HG03460 (cell line): Measurements from ENCODE around the gene OR6T1.

Experiments
- ATAC-seq: cut with Tn5 transposase; IDR thresholded peaks from one replicate; pipeline ENCODE4 v1.9.1; 2021; ENCODE audit not compliant: unreplicated experiment

The OR6T1 gene

GRCh38 chr11:123943738-123944137 is at the start of gene OR6T1:
Gene OR6T1, minus strand, starts transcription at chr11:123943838. Its CDS starts 0 bp downstream, at chr11:123943838.
- ATAC-seq, result no peak

GRCh38 chr11:123979311-123979710 is 35.7 kb upstream of the OR6T1 start:
- no peak for ATAC-seq

GRCh38 chr11:123977731-123978347 is 34.2 kb upstream of the OR6T1 start, which contains the start of gene OR10S1:
Gene OR10S1, minus strand, starts transcription at chr11:123977781. Its CDS starts 117 bp downstream, at chr11:123977664.
- ATAC-seq, result no peak

- ATAC-seq, result no peak
These were observed 33.3 kb upstream of the OR6T1 start for GRCh38 chr11:123976770-123977560.

- no peak for ATAC-seq
These were observed 30.2 kb upstream of the OR6T1 start for GRCh38 chr11:123973816-123974215.

- no peak for ATAC-seq
These were observed 13.1 kb upstream of the OR6T1 start for GRCh38 chr11:123956752-123957151.

GRCh38 chr11:123945132-123945531 is 1.5 kb upstream of the OR6T1 start:
- no peak for ATAC-seq

- no peak for ATAC-seq
These were observed 1.2 kb downstream of the OR6T1 start for GRCh38 chr11:123942413-123942812.

GRCh38 chr11:123939317-123939716 is 4.3 kb downstream of the OR6T1 start, which contains the start of gene OR4D5:
Gene OR4D5, plus strand, starts transcription at chr11:123939617. Its CDS starts 0 bp downstream, at chr11:123939617.
- no peak for ATAC-seq

- ATAC-seq, result no peak
These were observed 19.6 kb downstream of the OR6T1 start for GRCh38 chr11:123924027-123924426.

GRCh38 chr11:123920943-123921342 is 22.7 kb downstream of the OR6T1 start:
- no peak for ATAC-seq

GRCh38 chr11:123905826-123906225 is 37.8 kb downstream of the OR6T1 start:
- no peak for ATAC-seq

GRCh38 chr11:123904932-123905331 is 38.7 kb downstream of the OR6T1 start:
- no peak for ATAC-seq

- no peak for ATAC-seq
These were observed 39.7 kb downstream of the OR6T1 start for GRCh38 chr11:123903932-123904331.

- no peak for ATAC-seq
These were observed 41.8 kb downstream of the OR6T1 start, which contains the start of gene OR8D4 for GRCh38 chr11:123901867-123902266. Gene OR8D4, plus strand, starts transcription at chr11:123902167. Its CDS starts 4,265 bp downstream, at chr11:123906432.

- ATAC-seq, result no peak
These were observed 43.8 kb downstream of the OR6T1 start for GRCh38 chr11:123899792-123900191.
